Muscle of arm (tissue), 12 donors: ENCODE measurements around the gene ADGRG1. TPM values are rescaled to one million over a fixed set of nuclear protein-coding genes. Genes with fewer than 3 reads are reported as not detected.

ENCODE experiments used
- DNase-seq: peaks from one replicate; pipeline ENCODE4 v3.0.0-alpha.2; 2013
- polyA plus RNA-seq, 12 donors: library from polyadenylated mRNA; unstranded; fragments of 120-200 nt; gene quantifications; one replicate each; pipeline ENCODE4 v1.2.1, GENCODE V29; 2013; ENCODE audit not compliant: insufficient read length in 12 of 12

ADGRG1 gene
- polyA plus RNA-seq, 12 donors = 4.4 to 48.0 (median 7.7) TPM; not detected in 1

DNA sequence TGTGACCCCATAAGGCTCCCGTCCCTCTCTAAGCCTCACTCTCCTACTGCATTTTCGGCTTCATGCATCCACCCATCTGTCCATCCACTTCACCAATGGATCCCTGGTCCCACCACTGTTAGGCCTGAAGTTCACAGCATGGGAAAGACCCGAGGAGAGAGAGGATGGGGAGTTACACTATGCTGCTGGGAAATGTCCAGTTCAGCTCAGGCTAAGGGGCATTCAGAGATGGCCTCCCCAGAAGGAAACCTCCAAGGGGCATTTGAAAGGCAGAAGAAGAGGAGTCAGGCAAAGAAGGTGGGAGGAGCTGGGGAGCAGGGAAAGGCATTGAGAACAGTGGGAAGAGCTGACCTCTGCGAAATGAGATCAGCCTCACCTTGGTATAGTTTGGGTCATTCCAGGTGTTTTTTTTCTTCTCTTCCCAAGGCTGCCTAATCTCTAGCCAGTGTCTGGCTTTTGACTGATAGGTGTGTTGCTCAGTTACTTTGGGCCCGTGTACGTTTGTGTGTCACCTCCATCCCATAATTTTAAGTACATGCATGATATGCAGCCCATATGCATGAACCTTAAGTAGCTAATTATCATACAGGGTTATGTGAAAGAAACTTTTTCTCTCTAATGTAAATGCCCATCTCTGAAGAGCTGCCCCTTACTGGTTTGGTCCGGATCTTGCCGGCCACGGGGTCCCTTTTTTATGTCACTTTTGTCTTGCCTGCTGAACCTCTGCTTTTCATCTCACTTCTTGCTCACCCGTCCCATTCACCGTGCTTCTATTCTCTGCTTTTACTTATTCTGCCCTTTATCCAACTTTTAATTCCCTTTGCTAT is 54.6 kb downstream of the ADGRG1 start:
- no peak for DNase-seq

- DNase-seq = no peak
These were observed 55.5 kb downstream of the ADGRG1 start for GRCh38 chr16:57683636-57684545.

- no peak for DNase-seq
These were observed 56.4 kb downstream of the ADGRG1 start for GRCh38 chr16:57684626-57685358.

DNA sequence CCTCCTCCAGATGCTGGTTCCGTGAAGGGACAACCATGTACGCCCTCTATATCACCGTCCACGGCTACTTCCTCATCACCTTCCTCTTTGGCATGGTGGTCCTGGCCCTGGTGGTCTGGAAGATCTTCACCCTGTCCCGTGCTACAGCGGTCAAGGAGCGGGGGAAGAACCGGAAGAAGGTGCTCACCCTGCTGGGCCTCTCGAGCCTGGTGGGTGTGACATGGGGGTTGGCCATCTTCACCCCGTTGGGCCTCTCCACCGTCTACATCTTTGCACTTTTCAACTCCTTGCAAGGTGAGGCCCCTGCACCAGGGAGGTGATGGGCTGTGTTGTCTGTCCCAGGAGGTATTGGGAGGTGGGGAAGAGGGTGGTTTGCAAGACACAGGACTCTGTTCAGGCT is 57.2 kb downstream of the ADGRG1 start:
- no peak for DNase-seq

DNA sequence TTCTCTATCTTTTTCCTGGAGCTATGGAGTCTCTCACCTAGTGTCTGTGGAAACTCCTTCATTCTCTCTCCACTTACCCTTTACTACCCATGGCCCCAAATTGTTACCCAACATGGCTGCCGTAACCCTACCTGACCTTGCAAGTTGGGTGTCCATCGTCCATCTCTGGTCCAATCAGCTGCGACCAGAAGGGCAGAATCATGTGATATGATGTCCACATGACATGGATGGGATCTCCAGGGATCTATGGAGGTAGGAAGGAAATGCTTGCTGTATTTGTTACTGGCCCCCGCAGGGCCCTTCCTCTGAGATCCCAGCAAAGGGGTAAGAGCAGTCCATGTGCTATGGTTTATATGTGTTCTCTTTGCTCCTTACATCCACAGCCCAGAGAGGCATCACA is 58.1 kb downstream of the ADGRG1 start:
- DNase-seq = no peak

- DNase-seq = no peak
These were observed 59.0 kb downstream of the ADGRG1 start for GRCh38 chr16:57687363-57687929.

GRCh38 chr16:57688487-57688986 is 60.1 kb downstream of the ADGRG1 start:
- DNase-seq = no peak

GRCh38 chr16:57688987-57689761 is 60.7 kb downstream of the ADGRG1 start:
- DNase-seq = no peak

DNA sequence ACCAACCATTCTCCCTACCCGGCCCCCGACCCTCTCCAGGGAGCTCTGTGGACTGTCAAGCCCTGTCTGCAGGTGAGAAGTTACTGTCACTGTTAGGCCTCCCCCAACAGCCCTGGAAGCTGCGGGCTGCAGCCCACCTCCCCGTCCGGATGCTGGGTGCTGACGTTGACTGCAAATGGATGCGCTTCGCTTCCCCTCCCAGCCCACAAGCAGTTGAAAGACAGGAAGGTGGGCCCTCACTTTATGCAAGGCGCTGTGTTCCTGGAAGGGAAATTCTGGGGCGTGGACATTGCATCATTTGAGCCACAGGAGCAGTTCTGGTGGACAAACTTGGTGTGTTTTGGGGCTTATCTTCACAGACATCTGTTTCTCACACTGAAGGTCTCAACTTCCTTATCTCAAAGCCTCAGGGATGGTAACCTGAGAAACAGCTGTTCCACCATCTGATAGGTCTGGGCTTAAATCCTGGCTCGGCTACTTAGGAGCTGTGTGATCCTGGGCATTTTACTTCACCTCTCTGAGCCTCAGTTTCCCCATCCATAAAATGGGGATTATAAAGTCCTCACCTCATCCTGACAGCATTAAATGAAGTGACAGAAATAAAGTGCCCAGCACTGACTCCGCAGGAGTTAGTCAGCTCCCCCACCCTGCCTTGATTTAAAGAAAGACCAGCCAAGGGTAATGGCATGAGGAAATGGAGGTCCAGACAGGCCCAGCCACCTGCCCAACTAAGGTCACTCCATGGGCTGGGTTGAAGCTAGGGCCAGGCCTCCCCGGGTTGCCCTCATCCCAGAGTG is 61.5 kb downstream of the ADGRG1 start:
- no peak for DNase-seq

DNA sequence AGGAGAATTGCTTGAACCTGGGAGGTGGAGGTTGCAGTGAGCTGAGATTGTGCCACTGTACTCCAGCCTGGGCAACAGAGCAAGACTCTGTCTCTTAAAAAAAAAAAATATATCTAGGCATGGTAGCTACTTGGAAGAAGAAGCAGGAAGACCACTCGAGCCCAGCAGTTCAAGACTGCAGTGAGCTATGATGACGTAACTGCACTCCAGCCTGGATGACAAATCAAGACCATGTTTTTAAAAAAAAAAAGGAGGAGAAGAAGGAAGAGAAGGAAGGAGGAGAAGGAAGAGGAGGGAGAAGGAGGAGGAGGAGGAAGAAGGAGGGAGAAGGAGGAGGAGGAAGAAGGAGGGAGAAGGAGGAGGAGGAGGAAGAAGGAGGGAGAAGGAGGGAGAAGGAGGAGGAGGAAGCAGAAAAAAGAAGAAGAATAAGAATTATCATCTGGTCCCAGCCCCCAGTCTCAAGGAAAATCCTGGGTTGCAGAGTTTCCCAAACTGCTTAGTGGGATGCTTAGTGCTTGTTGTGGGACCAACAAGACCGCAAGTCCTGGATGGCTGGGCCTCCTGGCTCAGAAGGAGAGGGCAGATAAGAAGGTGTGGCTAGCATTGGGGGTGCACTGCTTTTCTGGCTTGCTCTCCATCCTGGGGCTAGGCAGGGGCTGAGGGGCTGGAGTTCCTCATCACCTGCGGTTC is 62.5 kb downstream of the ADGRG1 start:
- DNase-seq = no peak

DNA sequence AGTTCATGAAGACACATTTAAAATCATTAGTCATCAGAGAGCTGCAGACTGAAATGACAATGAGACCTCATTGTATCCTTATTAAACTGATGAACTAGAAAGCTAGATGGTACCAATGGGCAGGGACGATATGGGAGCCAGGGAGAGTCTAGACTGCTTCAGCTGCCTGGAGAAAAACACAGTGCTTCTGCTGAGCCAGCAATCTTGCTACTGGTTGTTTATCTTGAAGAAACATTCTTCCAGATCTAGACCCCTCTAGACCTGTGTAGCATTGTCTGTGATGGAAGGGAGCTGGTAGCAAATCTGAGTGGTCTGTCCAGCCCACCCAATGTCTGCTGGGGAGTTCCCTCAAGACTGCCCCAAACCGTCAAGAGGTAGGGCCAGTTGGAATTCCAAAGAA is 64.2 kb downstream of the ADGRG1 start:
- no peak for DNase-seq

DNA sequence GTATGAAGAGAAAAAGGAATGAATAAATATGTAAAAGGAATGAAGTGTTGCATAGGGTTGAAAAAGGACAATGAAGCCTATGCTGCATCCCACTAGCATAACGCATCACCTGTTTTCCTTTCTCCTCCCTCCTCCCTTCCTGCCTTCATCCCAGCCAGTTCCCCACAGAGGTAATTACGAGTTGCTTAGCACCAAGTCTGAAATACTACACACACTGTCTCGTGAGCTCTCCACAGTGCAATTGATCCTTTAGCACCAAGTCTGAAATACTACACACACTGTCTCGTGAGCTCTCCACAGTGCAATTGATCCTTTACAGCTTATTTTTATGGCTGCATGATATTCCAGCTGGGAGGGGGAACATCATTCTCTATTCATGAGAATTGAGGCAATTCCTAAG is 65.1 kb downstream of the ADGRG1 start:
- DNase-seq = no peak

GRCh38 chr16:57694231-57694724 is 65.8 kb downstream of the ADGRG1 start:
- DNase-seq = no peak

GRCh38 chr16:57694725-57695679 is 66.6 kb downstream of the ADGRG1 start, which contains the start of gene DRC7:
TSS of gene DRC7 (plus strand) at chr16:57694806. CDS start at chr16:57697950, 3,144 bp downstream.
- peak; percentile 19 for DNase-seq

- no peak for DNase-seq
These were observed 67.2 kb downstream of the ADGRG1 start for GRCh38 chr16:57695680-57696069.

DNA sequence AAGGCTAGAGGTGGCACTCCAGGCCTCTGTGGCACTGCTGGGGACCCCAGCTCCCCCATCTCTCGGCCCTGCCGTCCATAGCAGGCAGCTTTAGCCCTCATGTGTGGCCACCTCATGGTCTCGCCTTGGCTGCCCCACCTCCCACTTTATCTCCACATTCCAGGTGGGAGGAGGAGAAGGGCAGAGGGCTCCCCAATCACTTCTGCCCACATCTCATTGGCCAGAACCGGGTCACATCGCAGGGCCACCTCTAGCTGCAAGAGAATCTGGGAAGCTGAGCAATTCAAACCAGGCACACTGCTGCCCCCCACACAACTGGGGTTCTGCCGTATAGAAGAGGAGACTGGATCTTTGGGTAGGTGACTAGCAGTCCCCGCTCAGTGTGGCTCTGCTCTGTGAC is 67.8 kb downstream of the ADGRG1 start:
- no peak for DNase-seq

DNA sequence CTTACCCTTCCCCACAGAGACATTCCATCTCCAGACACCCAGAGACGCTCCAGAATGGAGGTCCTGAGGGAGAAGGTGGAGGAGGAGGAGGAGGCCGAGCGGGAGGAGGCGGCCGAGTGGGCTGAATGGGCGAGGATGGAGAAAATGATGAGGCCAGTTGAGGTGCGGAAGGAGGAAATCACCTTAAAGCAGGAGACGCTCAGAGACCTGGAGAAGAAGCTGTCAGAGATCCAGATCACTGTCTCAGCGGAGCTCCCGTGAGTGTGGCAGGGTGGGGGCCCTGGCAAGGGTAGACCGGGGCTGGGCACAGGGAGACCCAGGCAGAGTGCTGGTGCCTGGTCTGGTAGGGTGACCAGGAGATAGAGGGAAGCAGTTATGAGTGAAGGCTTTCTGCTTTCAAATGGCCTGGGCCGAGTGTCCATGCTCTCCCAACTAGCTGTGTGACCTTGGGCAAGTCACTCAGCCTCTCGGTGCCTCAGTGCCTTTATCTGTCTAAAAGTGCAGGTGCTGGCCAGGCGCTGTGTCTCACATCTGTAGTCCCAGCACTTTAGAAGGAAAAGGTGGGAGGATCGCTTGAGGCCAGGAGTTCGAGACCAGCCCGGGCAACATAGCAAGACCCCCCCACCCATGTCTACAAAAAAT is 69.6 kb downstream of the ADGRG1 start:
- DNase-seq = no peak
